ENCODE results near the gene SLC27A1.

Gene SLC27A1

DNA sequence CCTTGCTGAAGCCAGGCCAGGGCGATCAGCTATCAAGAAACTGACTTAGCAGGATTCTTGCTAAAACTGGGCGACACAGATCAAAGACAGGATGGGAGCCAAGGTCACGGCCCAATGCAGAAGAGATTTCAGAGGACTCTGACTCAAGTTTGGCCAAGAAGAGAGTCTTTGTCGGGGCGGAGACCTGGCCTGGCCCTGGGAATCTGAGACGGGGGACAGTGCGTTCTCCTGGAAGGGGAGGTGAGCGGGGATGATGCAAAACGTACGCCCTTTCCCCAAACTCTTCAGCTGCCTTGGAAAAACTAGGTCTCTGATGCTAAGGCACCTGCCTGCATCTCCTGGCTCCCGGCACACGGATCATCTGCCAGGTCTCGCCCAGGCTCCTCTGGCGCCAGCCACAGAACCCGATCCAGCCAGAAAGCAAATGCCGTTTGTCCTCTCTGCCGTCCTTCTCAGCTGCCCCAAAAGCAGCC lies 40.6 kb upstream of the SLC27A1 start (continued):
- TF ChIP-seq ZNF488 (tag by site-specific recombination; IDR thresholded peaks at IDR 0.05) (no peak), SETDB1 (IDR thresholded peaks at IDR 0.05; ENCODE audit: insufficient read length, low read length) (no peak)

DNA sequence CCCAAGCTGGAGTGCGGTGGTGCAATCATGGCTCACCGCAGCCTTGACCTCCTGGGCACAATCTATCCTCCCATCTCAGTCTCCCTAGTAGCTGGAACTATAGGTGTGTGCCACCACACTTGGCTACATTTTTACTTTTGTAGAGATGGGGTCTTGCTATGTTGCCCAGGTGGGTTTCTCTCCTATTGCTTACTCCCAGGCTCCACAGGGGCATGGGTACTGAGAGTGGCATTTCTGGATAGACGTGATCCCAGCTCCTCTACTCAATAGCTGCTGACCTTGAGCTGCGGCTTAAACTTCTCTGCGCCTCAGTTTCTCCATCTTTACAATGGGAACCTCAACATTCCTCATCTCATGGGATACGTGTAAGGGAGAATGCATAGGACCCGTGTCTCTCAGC lies 38.9 kb upstream of the SLC27A1 start:
- H3K4me3 ChIP-seq (ENCODE audit: low read depth, low read length), result no peak overlapping the region

GRCh38 chr19:17435218-17435617 lies 35.1 kb upstream of the SLC27A1 start:
- Histone ChIP-seq H3K9me3 (ENCODE audit: control insufficient read depth, insufficient read depth, low read depth, low read length) (no peaks in the 10 kb centered on the region), H3K27ac (ENCODE audit: extremely low read depth, low read depth, low read length) (no peak overlapping the region), H3K4me3 (ENCODE audit: low read depth, low read length) (no peak overlapping the region), H3K4me1 (ENCODE audit: control insufficient read depth, insufficient read depth, low read length) (no peaks in the 10 kb centered on the region), H3K36me3 (ENCODE audit: control insufficient read depth in 2 of 2, insufficient read depth in 1 of 2, low read length in 2 of 2) (peaks cover 0 to 8% of the 10 kb centered on the region in 2 experiments; a peak in 2 of 3 replicates)
- ChIA-PET POLR2A (no interaction called here), CTCF (no interaction called here)
- TF ChIP-seq IKZF3 (tag by site-specific recombination; IDR thresholded peaks at IDR 0.05) (no peak), ZNF354C (tag by site-specific recombination; IDR thresholded peaks at IDR 0.05; ENCODE audit: borderline replicate concordance, low read depth) (no peak), ZNF112 (tag by site-specific recombination; IDR thresholded peaks at IDR 0.05) (no peak), ZNF558 (tag by site-specific recombination; IDR thresholded peaks at IDR 0.05) (no peak), RBAK (tag by site-specific recombination; IDR thresholded peaks at IDR 0.05) (no peak), ZNF791 (tag by site-specific recombination; IDR thresholded peaks at IDR 0.05) (no peak), ZNF837 (tag by site-specific recombination; IDR thresholded peaks at IDR 0.05) (no peak), ZNF19 (tag by site-specific recombination; IDR thresholded peaks at IDR 0.05; ENCODE audit: low read depth) (no peak), KLF9 (tag by site-specific recombination; IDR thresholded peaks at IDR 0.05; ENCODE audit: low read depth) (no peak), ZBTB6 (tag by site-specific recombination; IDR thresholded peaks at IDR 0.05) (no peak), WT1 (tag by site-specific recombination; IDR thresholded peaks at IDR 0.05) (no peak)
- TF ChIP-seq, protein P1, sequence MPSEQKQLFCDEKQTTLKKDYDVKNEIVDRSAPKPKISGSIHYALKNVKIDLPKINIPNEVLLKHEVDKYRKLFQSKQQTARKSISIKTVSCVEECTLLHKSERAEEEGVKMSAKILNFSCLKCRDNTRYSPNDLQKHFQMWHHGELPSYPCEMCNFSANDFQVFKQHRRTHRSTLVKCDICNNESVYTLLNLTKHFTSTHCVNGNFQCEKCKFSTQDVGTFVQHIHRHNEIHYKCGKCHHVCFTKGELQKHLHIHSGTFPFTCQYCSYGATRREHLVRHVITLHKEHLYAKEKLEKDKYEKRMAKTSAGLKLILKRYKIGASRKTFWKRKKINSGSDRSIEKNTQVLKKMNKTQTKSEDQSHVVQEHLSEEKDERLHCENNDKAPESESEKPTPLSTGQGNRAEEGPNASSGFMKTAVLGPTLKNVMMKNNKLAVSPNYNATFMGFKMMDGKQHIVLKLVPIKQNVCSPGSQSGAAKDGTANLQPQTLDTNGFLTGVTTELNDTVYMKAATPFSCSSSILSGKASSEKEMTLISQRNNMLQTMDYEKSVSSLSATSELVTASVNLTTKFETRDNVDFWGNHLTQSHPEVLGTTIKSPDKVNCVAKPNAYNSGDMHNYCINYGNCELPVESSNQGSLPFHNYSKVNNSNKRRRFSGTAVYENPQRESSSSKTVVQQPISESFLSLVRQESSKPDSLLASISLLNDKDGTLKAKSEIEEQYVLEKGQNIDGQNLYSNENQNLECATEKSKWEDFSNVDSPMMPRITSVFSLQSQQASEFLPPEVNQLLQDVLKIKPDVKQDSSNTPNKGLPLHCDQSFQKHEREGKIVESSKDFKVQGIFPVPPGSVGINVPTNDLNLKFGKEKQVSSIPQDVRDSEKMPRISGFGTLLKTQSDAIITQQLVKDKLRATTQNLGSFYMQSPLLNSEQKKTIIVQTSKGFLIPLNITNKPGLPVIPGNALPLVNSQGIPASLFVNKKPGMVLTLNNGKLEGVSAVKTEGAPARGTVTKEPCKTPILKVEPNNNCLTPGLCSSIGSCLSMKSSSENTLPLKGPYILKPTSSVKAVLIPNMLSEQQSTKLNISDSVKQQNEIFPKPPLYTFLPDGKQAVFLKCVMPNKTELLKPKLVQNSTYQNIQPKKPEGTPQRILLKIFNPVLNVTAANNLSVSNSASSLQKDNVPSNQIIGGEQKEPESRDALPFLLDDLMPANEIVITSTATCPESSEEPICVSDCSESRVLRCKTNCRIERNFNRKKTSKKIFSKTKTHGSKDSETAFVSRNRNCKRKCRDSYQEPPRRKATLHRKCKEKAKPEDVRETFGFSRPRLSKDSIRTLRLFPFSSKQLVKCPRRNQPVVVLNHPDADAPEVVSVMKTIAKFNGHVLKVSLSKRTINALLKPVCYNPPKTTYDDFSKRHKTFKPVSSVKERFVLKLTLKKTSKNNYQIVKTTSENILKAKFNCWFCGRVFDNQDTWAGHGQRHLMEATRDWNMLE (tag by site-specific recombination; conservative IDR thresholded peaks at IDR 0.05; ENCODE audit: low read depth), result no peak
- TF ChIP-seq, protein P2, sequence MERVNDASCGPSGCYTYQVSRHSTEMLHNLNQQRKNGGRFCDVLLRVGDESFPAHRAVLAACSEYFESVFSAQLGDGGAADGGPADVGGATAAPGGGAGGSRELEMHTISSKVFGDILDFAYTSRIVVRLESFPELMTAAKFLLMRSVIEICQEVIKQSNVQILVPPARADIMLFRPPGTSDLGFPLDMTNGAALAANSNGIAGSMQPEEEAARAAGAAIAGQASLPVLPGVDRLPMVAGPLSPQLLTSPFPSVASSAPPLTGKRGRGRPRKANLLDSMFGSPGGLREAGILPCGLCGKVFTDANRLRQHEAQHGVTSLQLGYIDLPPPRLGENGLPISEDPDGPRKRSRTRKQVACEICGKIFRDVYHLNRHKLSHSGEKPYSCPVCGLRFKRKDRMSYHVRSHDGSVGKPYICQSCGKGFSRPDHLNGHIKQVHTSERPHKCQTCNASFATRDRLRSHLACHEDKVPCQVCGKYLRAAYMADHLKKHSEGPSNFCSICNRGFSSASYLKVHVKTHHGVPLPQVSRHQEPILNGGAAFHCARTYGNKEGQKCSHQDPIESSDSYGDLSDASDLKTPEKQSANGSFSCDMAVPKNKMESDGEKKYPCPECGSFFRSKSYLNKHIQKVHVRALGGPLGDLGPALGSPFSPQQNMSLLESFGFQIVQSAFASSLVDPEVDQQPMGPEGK (tag by site-specific recombination; IDR thresholded peaks at IDR 0.05), result no peak

More for the DNA sequence above, 38.9 kb upstream of the SLC27A1 start:
- CTCF ChIA-PET, result interaction anchor here (0.7 kb wide), 1 partner anchor 36 kb away, joined by 3 read pairs; no protein-coding TSS in a partner anchor
- Histone ChIP-seq H3K9me3 (ENCODE audit: control insufficient read depth, insufficient read depth, low read depth, low read length) (no peaks in the 10 kb centered on the region), H3K4me1 (ENCODE audit: control insufficient read depth, insufficient read depth, low read length) (no peaks in the 10 kb centered on the region), H3K27ac (ENCODE audit: extremely low read depth, low read depth, low read length) (no peak overlapping the region), H3K36me3 (ENCODE audit: control insufficient read depth in 2 of 2, insufficient read depth in 1 of 2, low read length in 2 of 2) (peaks cover 0 to 7% of the 10 kb centered on the region in 2 experiments; a peak in 2 of 3 replicates)
- TF ChIP-seq ZBTB7A (tag by site-specific recombination; IDR thresholded peaks at IDR 0.05; ENCODE audit: low read depth), result no peak
- TF ChIP-seq ZNF266 (tag by site-specific recombination; IDR thresholded peaks at IDR 0.05; ENCODE audit: low read depth), result no peak
- TF ChIP-seq ZNF48 (tag by site-specific recombination; IDR thresholded peaks at IDR 0.05), result no peak
- peak; percentile 89 for TF ChIP-seq ZNF121 (tag by site-specific recombination; IDR thresholded peaks at IDR 0.05)
- no peak for TF ChIP-seq ZBTB1 (tag by site-specific recombination; IDR thresholded peaks at IDR 0.05)
- TF ChIP-seq ZNF843 (tag by site-specific recombination; IDR thresholded peaks at IDR 0.05), result no peak
- POLR2A ChIA-PET, result no interaction called here
